Astrocyte (in vitro differentiated cells and primary cell): ENCODE results near the gene HMOX1. TPM values are rescaled to one million over a fixed set of nuclear protein-coding genes. Genes with fewer than 3 reads are reported as not detected.

Experiments
- DNase-seq: peaks from one replicate; pipeline ENCODE4 v3.0.0-alpha.2; 2010; ENCODE audit warnings: low read depth
- FAIRE-seq: peaks from 2 replicates; lab custom pipeline; 2011; peaks lifted over from hg19 to GRCh38; lab: Jason Lieb, UNC
- H2AFZ ChIP-seq: 2 replicates; pipeline ENCODE4 v1.6.0; 2012; ENCODE audit warnings: low read depth, low read length, inconsistent platforms
- H3K27ac ChIP-seq: 2 replicates; pipeline ENCODE4 v1.5.1; 2011; ENCODE audit warnings: low read depth, low read length, inconsistent platforms
- H3K27me3 ChIP-seq: 2 replicates; pipeline ENCODE4 v1.6.0; 2011; ENCODE audit warnings: low read length, inconsistent platforms; ENCODE audit not compliant: insufficient read depth
- H3K36me3 ChIP-seq: 2 replicates; pipeline ENCODE4 v1.5.1; 2011; ENCODE audit warnings: low read length, inconsistent platforms; ENCODE audit not compliant: insufficient read depth
- H3K4me1 ChIP-seq: 2 replicates; pipeline ENCODE4 v1.5.1; 2011; ENCODE audit warnings: low read length, inconsistent platforms; ENCODE audit not compliant: insufficient read depth
- H3K4me2 ChIP-seq: 2 replicates; pipeline ENCODE4 v1.6.0; 2012; ENCODE audit warnings: low read length, inconsistent platforms
- H3K4me3 ChIP-seq: 2 replicates; pipeline ENCODE4 v1.5.1; 2011; ENCODE audit warnings: low read depth, mild to moderate bottlenecking, low read length, inconsistent platforms; ENCODE audit not compliant: insufficient read depth
- H3K79me2 ChIP-seq: 2 replicates; pipeline ENCODE4 v1.6.0; 2012; ENCODE audit warnings: mild to moderate bottlenecking, low read length, inconsistent platforms; ENCODE audit not compliant: insufficient read depth
- H3K9ac ChIP-seq: 2 replicates; pipeline ENCODE4 v1.6.0; 2012; ENCODE audit warnings: mild to moderate bottlenecking, low read length, inconsistent platforms
- H3K9me3 ChIP-seq: 2 replicates; pipeline ENCODE4 v1.5.1; 2012; ENCODE audit warnings: low read depth, mild to moderate bottlenecking, low read length, inconsistent platforms; ENCODE audit not compliant: insufficient read depth
- H4K20me1 ChIP-seq: 2 replicates; pipeline ENCODE4 v1.6.0; 2012; ENCODE audit warnings: low read length, inconsistent platforms; ENCODE audit not compliant: insufficient read depth
- H3K27ac Mint-ChIP-seq: one replicate; pipeline ENCODE4 v1.8.0; 2021; ENCODE audit warnings: mild to moderate bottlenecking, mixed read lengths; ENCODE audit not compliant: unreplicated experiment
- H3K27me3 Mint-ChIP-seq: one replicate; pipeline ENCODE4 v1.8.0; 2021; ENCODE audit warnings: low read depth, mixed read lengths; ENCODE audit not compliant: unreplicated experiment
- H3K36me3 Mint-ChIP-seq: one replicate; pipeline ENCODE4 v1.8.0; 2021; ENCODE audit warnings: low read depth, mixed read lengths; ENCODE audit not compliant: unreplicated experiment
- H3K4me1 Mint-ChIP-seq: one replicate; pipeline ENCODE4 v1.8.0; 2021; ENCODE audit warnings: low read depth, mixed read lengths; ENCODE audit not compliant: unreplicated experiment
- H3K4me3 Mint-ChIP-seq: one replicate; pipeline ENCODE4 v1.8.0; 2021; ENCODE audit warnings: mild to moderate bottlenecking, moderate library complexity, mixed read lengths; ENCODE audit not compliant: unreplicated experiment
- H3K9me3 Mint-ChIP-seq: one replicate; pipeline ENCODE4 v1.8.0; 2021; ENCODE audit warnings: mild to moderate bottlenecking, mixed read lengths; ENCODE audit not compliant: unreplicated experiment
- CTCF ChIP-seq: IDR thresholded peaks from 2 replicates; pipeline ENCODE4 v1.5.1; 2011; ENCODE audit warnings: low read depth, mild to moderate bottlenecking, inconsistent platforms, low read length, moderate library complexity; ENCODE audit not compliant: insufficient read depth
- EZH2 ChIP-seq: IDR thresholded peaks from 2 replicates; pipeline ENCODE4 v1.6.1; 2012; ENCODE audit warnings: mild to moderate bottlenecking, low read length, inconsistent platforms; ENCODE audit not compliant: insufficient read depth
- total RNA-seq: library from RNA; stranded (reverse); gene quantifications from 2 replicates; pipeline ENCODE4 v1.2.1, GENCODE V29; 2021

The HMOX1 gene
- total RNA-seq, 1 donor from 2014 or later, result 17.0 TPM

GRCh38 chr22:35341090-35341874 is 39.6 kb upstream of the HMOX1 start:
- no peak overlapping the region for H3K4me3 ChIP-seq
- Mint-ChIP-seq H3K27ac (no peak overlapping the region), H3K36me3 (peaks cover 19% of the 10 kb centered on the region), H3K4me1 (no peaks in the 10 kb centered on the region), H3K27me3 (no peaks in the 10 kb centered on the region), H3K4me3 (no peak overlapping the region), H3K9me3 (no peaks in the 10 kb centered on the region)
- no peak overlapping the region for H3K4me2 ChIP-seq
- no peak overlapping the region for H2AFZ ChIP-seq
- peaks cover 4% of the 10 kb centered on the region for H3K36me3 ChIP-seq
- FAIRE-seq, result no peak
- H3K9ac ChIP-seq, result no peak overlapping the region
- TF ChIP-seq EZH2 (no peak), CTCF (no peak)
- H3K79me2 ChIP-seq, result no peaks in the 10 kb centered on the region
- no peaks in the 10 kb centered on the region for H3K27me3 ChIP-seq
- H3K9me3 ChIP-seq, result peaks cover 8% of the 10 kb centered on the region
- no peak for DNase-seq
- no peak overlapping the region for H3K27ac ChIP-seq
- H4K20me1 ChIP-seq, result peaks cover 4% of the 10 kb centered on the region
- no peaks in the 10 kb centered on the region for H3K4me1 ChIP-seq

- Histone ChIP-seq H3K4me3 (no peak overlapping the region), H3K9ac (no peak overlapping the region), H4K20me1 (peaks cover 4% of the 10 kb centered on the region), H3K27me3 (no peaks in the 10 kb centered on the region), H2AFZ (no peak overlapping the region), H3K27ac (no peak overlapping the region), H3K4me2 (no peak overlapping the region), H3K36me3 (peaks cover 4% of the 10 kb centered on the region), H3K9me3 (peaks cover 8% of the 10 kb centered on the region), H3K4me1 (no peaks in the 10 kb centered on the region), H3K79me2 (no peaks in the 10 kb centered on the region)
- no peak for TF ChIP-seq CTCF
- no peak for TF ChIP-seq EZH2
- no peaks in the 10 kb centered on the region for H3K9me3 Mint-ChIP-seq
- H3K36me3 Mint-ChIP-seq, result peaks cover 17% of the 10 kb centered on the region
- DNase-seq (no peak), FAIRE-seq (no peak)
- no peak overlapping the region for H3K4me3 Mint-ChIP-seq
- H3K27ac Mint-ChIP-seq, result no peak overlapping the region
- no peaks in the 10 kb centered on the region for H3K27me3 Mint-ChIP-seq
- no peaks in the 10 kb centered on the region for H3K4me1 Mint-ChIP-seq
Observed at GRCh38 chr22:35342390-35342789, 38.5 kb upstream of the HMOX1 start.
